ENCODE measurements around the gene RAB3B. TPM values are rescaled to one million over a fixed set of nuclear protein-coding genes. Genes with fewer than 3 reads are reported as not detected.

The RAB3B gene
- total RNA-seq, 2 experiments from 2014 or later: 0.11 to 0.13 TPM

- no peak for TF ChIP-seq CTCF (IDR thresholded peaks at IDR 0.05)
- ChIA-PET POLR2A (no interaction called here), CTCF (no interaction called here)
- Mint-ChIP-seq H3K9me3 (no peaks in the 10 kb centered on the region), H3K4me3 (no peak overlapping the region), H3K36me3 (ENCODE audit: low read depth) (no peaks in the 10 kb centered on the region), H3K27ac (no peak overlapping the region), H3K27me3 (peaks cover 3% of the 10 kb centered on the region), H3K4me1 (ENCODE audit: low read depth) (peaks cover 10% of the 10 kb centered on the region)
- ATAC-seq (no peak), DNase-seq (no peak)
- intact Hi-C loops (cut with micrococcal nuclease): no loop called here
These were observed 32.9 kb downstream of the RAB3B start for GRCh38 chr1:51957618-51958017.

DNA sequence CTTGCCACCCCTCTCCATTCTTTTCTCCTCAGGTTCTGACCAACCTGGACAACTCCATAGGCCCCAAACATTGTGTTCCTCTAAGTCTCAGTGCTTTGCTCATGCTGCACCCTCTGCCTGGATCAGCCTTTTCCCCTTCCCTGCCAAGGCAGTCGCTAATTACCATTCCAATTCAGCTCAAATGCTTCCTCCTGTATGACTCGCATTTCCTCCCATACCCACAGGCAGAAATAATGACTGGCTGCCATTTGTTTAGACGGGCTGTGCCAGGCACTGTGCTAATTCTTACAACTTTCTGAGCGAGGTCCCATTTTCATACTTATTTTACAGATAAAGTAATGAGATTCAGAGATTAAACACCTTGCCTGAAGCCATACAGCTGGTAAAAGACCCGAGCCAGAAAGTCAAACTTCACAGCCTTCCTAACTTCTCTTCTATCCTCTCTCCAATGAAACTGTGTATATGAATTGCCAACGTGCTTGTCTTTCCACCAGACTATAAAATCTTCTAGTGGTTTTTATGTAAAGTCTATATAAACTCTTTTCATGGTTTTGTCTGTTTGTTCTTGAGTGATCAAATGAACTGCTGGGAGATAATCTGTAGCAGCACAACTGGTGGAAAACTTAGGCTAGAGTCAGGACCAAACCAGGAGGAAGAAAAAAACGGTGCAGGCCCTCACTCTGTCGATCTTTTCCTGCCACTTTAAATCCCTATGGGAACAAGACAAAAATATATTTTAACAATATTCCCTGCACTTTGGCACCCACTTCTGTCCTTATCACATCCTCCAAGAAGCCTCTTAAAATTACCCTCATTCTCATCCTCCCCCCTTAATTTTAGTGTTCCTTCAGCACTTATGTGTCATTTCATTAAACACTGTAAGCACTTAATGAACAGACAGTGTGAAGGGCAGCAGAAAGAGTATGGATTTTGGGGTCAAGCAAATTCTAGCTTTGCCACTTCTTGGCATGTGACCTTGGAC lies 33.7 kb downstream of the RAB3B start:
- ChIA-PET POLR2A (interaction anchor here (0.6 kb wide), 1 partner anchor 564 kb away, joined by 3 read pairs; no protein-coding TSS in a partner anchor), CTCF (no interaction called here)
- Mint-ChIP-seq H3K27ac (no peak overlapping the region), H3K36me3 (ENCODE audit: low read depth) (no peaks in the 10 kb centered on the region), H3K4me1 (ENCODE audit: low read depth) (peaks cover 10% of the 10 kb centered on the region), H3K27me3 (peaks cover 3% of the 10 kb centered on the region), H3K9me3 (no peaks in the 10 kb centered on the region), H3K4me3 (no peak overlapping the region)
- no peak for ATAC-seq
- no peak for DNase-seq
- TF ChIP-seq CTCF (IDR thresholded peaks at IDR 0.05): no peak
- intact Hi-C loops (cut with micrococcal nuclease): no loop called here

DNA sequence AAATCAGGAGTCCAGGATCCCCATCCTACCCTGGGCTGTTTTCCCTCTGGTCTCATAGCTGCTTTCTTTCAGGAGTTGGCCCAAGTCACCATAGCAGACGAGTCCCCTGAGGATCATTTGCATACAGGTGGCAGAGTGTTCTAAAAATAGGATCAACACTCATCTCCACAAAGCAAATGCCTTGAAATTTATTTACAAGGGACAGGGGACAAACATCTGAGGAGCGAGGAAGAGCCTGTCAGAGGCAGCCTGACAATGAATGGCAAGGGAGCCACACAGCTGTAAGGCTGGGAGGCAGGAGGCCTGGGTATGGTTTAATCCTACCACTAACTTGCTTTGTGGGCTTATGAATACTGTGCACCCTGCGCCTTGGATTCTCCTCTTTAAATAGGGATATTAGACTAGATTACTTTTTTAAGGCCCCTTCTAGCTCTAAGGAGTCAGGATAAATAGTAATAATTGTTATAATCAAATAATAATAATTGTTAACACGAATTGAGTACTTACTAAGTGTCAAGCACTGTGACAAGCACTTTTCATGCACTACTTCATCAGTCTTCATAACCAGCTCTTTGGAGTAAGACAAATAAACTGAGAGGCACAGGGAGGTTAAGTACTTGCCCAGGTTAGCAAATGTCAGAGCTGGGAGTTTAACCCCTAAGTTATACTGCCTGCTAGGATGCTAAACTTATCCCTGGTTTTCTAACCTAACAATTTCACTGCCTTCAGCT lies 34.5 kb downstream of the RAB3B start:
- TF ChIP-seq CTCF (IDR thresholded peaks at IDR 0.05): no peak
- POLR2A ChIA-PET: interaction anchor here (0.6 kb wide), 2 partner anchors 546 to 565 kb away, joined by 3 read pairs; no protein-coding TSS in a partner anchor
- no peak for ATAC-seq
- no peaks in the 10 kb centered on the region for H3K9me3 Mint-ChIP-seq
- H3K27me3 Mint-ChIP-seq: peaks cover 3% of the 10 kb centered on the region
- no peak overlapping the region for H3K27ac Mint-ChIP-seq
- DNase-seq: no peak
- CTCF ChIA-PET: no interaction called here
- intact Hi-C loops (cut with micrococcal nuclease): no loop called here
- H3K4me1 Mint-ChIP-seq (ENCODE audit: low read depth): peaks cover 10% of the 10 kb centered on the region
- no peaks in the 10 kb centered on the region for H3K36me3 Mint-ChIP-seq (ENCODE audit: low read depth)
- no peak overlapping the region for H3K4me3 Mint-ChIP-seq

- Mint-ChIP-seq H3K27me3 (peaks cover 4% of the 10 kb centered on the region), H3K4me3 (no peak overlapping the region), H3K27ac (no peak overlapping the region), H3K36me3 (ENCODE audit: low read depth) (no peaks in the 10 kb centered on the region), H3K9me3 (no peaks in the 10 kb centered on the region), H3K4me1 (ENCODE audit: low read depth) (peaks cover 10% of the 10 kb centered on the region)
- no peak for TF ChIP-seq CTCF (IDR thresholded peaks at IDR 0.05)
- POLR2A ChIA-PET: no interaction called here
- no peak for DNase-seq
- no peak for ATAC-seq
- CTCF ChIA-PET: no interaction called here
- intact Hi-C loops (cut with micrococcal nuclease): no loop called here
These were observed 35.7 kb downstream of the RAB3B start for GRCh38 chr1:51954783-51955182.

GRCh38 chr1:51953079-51953478 lies 37.4 kb downstream of the RAB3B start:
- no peak overlapping the region for H3K4me3 Mint-ChIP-seq
- no peak for TF ChIP-seq CTCF (IDR thresholded peaks at IDR 0.05)
- no peak for DNase-seq
- H3K36me3 Mint-ChIP-seq (ENCODE audit: low read depth): no peaks in the 10 kb centered on the region
- intact Hi-C loops (cut with micrococcal nuclease): no loop called here
- H3K4me1 Mint-ChIP-seq (ENCODE audit: low read depth): peaks cover 10% of the 10 kb centered on the region
- H3K27me3 Mint-ChIP-seq: peaks cover 2% of the 10 kb centered on the region
- H3K9me3 Mint-ChIP-seq: no peaks in the 10 kb centered on the region
- POLR2A ChIA-PET: no interaction called here
- CTCF ChIA-PET: no interaction called here
- H3K27ac Mint-ChIP-seq: no peak overlapping the region
- ATAC-seq: no peak
